NCI-H2081 (cell line): ENCODE measurements around the gene M1AP.
A peak's percentile ranks its signal among the peaks of the same experiment; 100 is the strongest.

ENCODE experiments used
- DNase-seq, 2 experiments: peaks; one replicate each; lab custom pipeline; 2025; lab: John Stamatoyannopoulos, UW

Gene M1AP

DNA sequence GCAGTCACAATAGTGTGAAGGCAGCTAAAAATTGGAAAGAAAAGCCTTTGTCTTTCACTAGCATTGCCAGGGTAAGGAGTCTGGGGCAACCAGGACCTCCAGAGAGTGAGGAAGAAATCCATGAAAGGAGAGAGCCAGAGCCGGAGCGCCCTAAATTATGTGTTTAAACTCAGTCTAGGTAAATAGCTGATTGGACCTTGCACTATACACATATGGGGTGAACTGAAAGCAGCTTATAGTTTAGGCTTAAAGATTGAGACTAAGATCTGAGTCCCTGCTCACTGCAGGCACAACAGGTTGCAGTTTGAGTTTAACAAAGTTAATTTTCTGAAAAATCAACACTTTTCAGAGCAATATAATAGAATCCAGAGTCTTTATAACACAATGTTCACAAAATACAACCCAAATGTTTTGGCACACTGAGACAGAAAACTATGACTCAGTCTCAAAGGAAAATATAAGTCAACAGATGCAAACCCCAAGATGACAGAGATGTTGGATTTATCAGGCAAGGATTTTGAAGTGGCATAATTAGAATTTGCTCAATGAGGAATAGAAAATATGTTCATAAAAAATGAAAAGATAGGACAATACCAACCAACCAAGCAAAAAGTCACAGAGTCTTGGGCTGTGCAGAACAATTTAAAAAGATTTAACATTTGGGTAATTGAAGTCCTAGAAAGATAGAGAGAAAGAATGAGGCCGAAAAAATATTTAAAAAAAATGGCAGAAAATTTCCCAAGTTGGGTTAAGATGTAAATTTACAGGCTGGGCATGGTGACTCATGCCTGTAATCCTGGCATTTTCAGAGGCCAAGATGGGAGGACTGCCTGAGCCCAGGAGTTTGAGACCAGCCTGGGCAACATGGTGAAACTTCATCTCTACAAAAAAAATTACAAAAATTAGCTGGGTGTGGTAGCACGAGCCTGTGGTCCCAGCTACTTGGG, 54.0 kb downstream of the M1AP start:
- no peak for DNase-seq

DNA sequence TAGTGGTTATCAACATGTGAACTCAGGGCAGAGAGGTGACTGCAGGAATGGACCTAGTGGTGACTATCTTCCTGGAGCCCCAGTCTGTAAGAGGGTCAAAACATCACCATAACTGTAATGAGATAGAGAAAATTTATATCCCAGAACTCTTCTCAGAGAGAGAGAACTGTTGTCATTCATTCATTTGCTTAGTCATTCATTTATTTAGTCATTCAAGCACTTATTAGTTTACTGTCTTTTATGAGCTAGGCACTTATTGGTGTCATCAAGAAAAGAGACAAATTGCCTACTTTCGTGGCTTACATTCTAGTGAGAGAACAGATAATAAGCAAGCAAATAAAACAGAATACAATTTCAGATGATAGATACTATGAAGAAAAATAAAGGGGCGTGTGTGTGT, 59.5 kb downstream of the M1AP start:
- no peak for DNase-seq

DNA sequence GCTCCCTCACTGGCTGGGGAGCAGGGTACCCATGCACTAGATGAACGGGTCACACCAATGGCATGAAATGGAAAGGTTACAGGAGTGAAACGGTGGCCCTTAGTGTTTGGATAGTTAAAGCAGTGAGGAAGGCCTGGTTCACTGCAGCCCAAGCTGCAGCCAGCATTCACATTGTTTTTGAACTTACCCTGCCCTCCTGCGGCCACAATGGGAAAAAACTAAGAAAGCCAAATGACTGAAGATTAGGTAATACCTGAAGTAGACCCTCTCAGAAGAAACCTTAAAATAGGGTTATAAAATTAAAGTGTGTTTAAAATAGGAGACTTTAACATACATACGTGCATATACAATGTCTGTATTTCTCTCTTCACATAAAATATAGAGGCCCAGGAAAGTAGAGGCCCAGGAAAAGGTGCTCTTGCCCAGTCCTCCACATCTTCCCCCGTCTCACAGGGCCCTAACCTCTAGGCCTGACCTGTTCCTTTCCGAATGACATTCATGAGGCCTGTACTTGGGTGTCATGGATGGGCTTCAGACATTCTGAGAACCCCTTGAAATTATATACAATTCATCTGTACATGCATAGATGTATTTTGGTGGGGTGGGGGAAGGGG, 60.4 kb downstream of the M1AP start:
- peak; percentile 45 to 67 for DNase-seq

DNA sequence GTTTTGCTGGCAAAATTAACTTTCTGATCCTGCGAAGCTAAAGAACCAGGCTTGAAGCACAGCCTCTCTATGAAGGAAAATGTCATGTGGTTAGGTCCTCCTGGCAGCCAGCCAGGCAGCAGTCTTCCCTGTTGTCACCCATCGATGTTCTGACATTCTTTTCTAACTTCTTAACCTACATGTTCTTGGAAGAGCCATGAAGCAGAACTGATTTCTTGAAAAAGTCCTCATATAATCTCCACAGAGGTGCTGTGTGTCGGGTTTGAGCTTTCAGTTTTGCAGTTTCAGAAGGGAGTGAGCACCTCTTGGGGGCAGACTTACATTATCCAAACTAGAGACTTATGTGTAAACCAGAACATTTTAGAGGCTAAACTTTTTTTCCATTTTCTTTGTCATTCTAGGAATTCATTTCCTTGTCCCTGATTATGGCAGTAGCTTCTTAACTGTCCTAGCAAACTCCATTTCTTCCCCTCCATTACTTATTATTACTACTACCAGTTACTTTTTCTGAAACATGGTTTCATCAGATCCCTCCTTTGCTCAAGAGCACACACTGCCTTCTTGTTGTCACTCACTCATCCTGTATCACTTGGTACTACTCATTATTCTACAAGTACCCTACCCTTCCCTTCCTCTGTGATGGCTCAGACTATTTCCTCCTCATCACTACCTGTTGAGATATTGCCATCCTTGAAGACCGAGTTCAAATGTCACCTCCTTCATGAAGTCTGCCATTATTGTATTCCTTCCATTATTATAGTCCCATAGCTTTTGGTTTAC, 62.5 kb downstream of the M1AP start:
- DNase-seq: no peak

DNA sequence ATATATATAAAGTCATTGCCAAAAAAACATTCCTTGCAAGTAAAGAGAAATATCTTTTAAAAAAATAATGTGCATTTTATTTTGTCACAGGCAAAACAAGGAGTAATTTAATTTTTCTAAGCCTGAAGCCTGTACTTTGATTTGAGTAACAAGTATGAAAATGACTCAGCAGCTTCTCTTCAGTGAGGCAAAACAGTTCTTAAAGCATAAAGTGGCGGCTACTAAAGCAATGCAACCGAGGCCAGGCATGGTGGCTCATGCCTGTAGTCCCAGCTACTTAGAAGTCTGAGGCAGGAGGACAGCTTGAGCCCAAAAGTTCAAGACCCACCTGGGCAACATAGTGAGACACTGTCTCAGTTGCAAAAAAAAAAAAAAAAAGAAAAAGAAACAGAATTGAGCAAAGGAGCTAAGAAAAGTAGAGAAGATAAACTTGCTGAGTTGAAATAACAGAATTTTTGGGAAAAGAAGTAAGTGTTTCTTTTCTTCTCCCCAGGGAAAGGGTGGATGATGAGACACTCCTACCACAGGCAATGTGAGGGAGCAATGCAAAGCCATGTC, 64.0 kb downstream of the M1AP start:
- no peak for DNase-seq

DNA sequence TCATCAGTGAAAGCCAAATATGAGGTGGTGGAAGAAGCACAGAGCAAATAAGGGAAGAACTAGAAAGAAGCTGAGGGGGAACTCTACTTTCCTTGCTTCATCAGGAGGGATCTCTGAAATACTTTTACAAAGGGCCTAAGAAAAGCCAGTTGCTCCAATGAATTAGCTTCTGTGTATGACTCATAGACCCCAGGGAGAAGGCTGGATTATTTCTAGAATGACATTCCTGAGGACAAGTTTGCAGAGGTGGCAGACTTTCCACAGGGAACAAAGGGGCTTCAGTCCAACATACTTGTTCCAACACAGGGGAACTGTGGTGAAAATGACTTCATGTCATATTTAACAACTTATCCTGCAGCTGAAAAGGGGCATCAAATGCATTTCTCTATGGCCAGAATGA, 64.6 kb downstream of the M1AP start:
- no peak for DNase-seq

DNA sequence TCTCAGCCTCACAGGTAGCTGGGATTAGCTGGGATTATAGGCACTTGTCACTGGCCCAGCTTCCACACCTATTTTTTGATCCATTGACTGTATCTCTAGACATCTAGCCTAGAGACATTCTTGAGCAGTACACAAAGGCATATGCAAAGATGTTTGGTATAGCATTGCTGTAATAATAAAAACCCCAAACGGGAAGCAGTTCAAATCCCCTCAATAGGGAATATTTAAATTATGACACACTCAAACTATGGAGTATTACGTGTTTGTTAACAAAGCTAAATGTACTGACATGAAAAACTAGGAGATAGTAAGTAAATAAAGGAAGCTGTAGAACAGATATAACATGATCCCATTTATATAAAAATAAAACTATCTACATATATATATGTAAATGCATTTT, 65.9 kb downstream of the M1AP start:
- DNase-seq: no peak

DNA sequence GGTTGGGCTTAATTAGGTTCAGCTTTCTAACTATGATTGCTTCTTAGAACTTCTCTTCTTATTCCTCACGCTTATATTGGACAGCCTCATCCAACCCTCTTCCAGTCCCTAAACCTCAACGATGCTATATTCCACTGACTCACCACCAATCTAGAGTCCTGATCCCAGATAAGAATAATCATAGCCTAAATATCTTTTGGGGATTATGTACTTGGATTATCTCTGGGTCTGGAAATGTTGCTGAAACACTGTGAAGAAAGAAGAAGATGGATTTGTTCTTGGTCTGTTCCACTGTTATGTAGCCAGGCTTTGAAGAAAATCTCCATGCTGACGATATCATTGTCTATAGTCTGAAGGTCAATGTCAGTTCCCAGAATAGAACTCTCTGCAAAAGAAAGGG, 66.7 kb downstream of the M1AP start:
- no peak for DNase-seq

DNA sequence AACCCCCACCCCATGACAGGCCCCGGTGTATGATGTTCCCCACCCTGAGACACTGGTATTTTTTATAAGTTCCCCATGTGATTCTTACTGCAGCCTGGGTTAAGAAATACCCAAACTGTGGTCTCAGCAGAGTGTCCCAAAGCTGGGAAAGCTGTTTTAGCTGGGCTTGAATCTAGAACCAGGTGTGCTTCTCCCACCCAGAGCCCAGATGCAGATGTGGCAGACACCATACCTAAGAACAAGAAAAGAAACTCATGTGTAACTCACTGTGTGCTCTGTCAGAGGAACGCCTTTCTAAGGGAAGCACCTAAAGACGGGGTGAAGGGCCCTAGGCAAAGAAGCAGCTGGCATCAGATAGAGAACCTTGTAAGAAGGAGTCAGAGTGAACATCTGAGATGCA, 69.7 kb downstream of the M1AP start:
- no peak for DNase-seq

DNA sequence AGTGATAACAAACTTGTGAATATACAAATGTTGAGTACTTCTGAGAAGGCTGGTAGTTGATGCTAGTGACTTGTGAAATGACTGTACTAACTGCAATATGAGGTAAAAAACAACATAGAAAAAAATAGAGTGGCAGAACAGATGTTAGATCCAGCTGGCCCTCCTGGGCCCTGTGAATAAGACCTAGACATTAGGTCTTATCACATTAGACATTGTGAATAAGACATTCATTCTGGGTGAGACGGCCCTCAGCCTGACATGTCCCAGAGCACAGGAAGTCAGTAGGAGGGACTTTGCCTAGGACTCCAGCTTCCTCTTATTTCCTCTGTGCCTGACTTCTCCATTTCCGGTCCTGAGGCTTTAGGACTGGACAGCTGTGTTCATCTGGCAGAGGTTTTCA, 70.7 kb downstream of the M1AP start:
- DNase-seq: no peak

DNA sequence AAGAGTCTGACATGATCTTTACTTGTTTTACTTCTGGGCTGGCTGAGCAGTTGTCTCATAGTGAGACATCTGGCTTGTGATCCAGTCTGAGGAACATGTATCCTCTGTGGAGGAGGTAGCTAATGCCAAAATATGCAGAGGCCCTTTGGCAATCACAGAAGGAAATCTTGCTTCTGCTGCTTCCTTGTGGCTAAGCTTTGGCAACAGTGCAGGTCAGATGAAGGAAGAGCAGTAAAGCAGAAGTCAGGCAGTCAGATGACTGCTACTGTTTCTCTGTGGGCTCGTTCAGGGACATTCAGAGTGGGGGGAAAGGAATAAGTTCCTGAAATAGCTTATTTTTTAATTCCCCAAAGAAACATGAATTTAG, 71.3 kb downstream of the M1AP start:
- no peak for DNase-seq

DNA sequence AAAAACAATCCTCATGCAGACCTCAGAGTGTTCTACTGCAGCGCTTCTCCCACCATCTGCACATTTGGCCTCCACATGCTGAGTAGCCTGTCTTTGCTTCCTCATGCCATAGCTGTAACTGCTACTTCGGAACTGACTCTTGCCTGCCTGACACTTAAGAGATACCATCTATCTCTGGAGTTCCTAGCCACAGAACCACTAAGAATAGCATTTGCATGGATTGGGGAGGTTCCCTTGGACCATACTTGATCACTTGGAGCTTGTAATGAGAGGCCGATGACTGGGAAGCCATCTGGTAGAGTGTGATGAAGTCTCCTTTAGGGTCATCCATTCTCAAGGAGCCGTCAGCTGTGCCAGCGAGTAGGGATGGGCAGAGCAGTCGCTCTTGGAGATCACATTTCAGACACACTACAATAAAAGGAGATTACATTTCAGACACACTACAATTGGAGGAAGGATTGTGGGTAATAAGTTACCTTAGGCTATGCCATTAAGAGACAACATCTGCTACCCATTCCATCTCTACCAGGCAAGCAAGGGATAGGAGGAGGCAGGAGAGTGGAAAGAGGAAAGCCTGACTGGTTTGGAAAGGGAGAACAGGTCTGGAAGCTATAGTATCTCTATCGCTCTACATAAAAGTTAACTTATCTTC, 71.8 kb downstream of the M1AP start:
- DNase-seq: no peak

DNA sequence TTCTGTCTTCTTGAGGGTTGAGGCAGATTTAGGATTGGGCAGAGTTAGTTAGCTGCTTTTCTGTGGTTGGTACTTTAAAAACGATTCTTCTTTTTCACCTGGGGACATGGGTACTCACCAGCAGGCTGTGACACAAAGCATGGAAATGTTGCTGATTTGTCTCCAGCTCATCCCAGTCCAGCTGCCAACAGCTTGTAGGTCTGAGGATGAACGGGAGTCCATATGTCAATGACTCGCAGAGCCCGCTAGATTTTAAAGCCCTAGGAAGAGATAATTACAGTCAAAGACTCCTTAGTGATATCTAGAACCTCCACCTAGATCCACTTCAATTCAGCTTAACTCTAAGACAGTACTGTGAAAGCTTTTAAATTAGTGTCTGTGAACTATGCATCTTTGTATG, 72.8 kb downstream of the M1AP start:
- no peak for DNase-seq

DNA sequence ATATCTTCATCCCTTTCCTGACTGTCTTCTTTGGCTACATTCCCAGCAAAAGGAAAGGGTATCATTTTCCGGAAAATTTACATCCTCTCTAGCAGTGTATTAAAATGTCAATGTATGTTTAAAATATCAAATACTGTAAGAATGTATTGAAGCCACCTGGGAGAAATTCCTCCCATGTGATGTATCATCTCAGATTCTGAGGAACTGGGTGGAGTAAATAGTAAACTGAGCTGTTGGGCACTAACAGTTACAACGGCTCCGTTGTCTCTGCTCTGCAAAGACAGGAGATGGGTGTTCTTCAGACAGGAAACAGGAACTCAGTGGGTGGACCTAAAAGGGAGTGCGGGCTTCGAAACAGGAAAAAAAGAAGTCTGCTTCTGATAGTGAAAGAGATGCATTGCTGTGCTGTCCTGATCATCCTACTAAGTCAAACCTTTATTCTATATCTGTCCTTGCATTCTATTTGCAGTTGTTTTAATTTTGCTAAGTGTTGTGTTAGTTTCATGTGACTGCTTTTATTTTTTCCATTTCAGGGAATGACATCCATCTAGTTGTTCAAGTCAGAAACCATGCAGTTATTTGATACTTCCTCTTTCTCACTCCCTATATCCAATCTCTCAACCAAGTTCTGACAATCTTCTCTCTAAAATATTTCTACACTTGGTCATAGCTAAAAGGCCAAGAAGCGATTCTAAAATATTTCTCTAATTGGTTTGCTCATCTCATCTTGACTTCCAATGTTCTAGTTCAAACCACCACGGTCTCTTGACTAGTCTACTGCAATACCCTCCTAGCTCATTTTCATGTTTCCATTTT, 74.2 kb downstream of the M1AP start:
- DNase-seq: no peak

DNA sequence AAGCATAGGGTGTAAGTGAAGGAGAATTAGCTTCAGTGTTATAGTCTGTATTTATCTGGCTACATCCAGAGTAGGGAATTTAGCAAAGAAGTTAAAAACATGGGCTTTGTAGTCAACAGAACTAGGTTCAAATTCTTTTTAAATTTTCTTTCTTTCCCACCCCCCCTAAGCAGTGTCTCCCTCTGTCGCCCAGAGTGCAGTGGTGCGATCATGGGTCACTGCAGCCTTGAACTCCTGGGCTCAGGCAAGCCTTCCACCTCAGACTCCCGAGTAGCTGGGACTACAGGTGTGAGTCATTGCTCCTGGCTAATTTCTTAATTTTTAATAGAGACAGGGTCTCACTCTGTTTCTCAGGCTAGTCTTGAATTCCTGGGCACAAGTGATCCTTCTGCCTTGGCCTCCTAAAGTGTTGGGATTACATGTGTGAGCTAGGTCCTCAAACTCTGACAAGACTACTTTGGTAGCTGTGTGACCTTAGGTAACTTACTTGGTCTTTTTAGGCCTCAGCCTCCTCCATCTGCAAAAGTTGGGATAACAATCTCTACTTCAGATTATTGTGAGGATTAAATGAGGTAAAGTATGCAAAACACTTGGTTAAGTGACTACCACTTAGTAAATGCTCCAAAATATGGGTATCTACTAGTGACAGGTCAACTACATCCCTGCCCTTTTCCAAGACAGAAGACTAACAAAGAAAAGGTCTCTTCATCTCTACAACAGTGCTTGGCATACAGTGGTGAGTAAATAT, 75.8 kb downstream of the M1AP start:
- DNase-seq: no peak

DNA sequence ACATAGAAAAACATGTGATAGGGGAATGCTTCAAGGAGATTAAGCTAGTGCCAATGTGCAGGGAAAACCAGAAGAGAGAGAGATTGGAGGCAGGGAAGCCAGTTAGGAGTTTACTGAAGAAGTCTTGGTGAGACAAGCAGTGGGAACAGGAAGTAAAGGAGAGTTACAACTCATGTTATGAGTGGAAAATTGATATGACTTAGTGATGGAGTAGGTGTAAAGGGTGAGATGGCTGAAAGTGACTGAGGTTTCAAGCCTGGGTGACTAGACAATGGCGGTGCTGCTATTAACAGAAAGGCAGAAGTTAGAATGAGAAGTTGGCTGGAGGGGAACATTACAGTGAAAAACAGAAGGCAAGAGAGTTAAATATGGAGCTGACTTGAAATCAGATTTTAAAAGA, 77.1 kb downstream of the M1AP start:
- no peak for DNase-seq

DNA sequence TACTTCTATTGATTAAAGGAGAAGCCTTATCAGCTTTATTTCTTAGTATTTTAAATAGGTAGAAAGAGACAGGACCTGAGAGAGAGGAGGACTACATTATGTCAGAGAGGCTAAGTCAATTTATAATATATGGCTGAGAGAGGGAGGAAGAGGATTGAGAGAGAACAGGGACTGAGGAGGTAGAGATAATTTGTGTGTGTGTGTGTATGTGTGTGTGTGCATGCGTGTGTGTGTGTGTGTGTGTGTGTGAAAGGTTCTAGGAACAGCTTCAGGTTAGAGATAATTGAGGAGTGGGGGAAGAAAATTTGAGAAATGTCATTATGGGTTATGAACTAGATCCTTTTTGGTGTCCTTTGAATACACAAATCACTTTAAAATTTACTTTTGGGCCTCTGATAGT, 78.4 kb downstream of the M1AP start:
- DNase-seq: no peak

DNA sequence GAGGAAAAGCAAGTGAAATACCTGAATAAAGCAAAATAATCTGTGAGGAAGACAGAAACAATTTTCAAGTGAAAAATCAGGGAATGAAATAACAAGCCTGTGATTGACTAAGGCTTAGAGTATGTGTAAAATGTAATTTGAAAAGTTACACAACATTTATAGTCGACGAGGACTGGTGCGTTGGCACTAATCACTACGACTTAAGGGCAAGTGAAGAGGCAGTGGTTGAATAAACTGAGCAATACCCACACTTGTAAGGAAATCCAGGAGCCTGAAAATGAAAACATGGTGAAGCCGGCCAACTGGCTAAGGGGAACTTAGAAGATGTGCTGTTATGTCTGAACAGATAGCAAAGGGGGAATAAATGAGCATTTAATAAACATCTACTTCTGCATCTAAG, 80.2 kb downstream of the M1AP start:
- DNase-seq: no peak

DNA sequence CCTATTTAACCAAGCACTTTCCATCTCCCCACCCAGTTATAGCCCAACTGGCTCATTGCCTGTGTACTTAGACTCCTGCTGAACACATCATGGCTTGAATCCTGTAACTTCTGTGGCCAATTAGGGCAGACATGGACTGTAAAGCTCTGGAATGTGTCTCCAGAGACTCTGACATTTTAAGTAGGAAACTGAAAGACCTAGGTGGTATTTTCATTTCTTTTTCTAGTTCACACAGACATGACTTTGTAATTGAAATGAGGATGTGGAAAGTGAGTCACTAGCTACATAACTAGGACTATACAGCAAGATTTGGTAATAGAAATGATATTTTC, 81.4 kb downstream of the M1AP start:
- DNase-seq: no peak

DNA sequence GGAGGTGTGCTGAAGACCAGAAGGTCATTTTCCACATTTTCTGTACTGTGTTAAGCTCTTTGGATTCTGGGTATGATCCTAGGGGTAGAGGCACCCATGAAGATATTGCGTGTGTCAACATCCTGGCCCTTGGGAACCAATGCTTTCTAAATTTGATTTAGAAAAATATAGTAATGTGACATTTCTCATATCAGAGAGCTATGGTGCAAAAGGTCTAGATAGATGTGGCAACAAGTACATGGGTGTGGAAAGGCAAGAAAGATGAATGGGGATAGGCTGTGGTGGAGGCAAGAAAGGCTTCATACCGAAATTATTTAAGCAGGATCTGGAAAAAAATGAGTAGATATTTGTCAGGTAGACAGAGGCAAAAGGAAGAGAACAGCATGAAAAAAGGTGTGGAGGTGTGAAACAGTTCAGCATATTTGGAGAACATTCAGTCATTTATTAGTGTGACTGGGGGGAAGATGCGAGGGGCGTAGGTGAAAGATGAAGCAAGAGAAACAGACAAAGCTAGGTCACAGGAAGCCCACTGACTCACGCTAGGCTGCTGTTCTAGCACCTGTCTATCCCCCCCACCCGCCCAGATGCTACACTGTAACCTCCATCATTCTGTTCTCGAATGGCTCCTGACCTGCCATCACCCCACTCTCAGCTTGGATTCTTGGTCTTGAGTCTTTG, 81.9 kb downstream of the M1AP start:
- DNase-seq: no peak
